Fibroblast of mammary gland (primary cell): ENCODE data around the gene CCDC120.
A peak's percentile ranks its signal among the peaks of the same experiment; 100 is the strongest.

ENCODE experiments used
- DNase-seq: peaks from one replicate; pipeline ENCODE4 v3.0.0-alpha.2; 2010; ENCODE audit warnings: low read depth
- H3K4me3 ChIP-seq: 2 replicates; pipeline ENCODE4 v1.5.1; 2011; ENCODE audit warnings: low read depth, mild to moderate bottlenecking, low read length, moderate library complexity; ENCODE audit not compliant: control insufficient read depth
- CTCF ChIP-seq: conservative IDR thresholded peaks from 2 replicates; pipeline ENCODE4 v1.5.1; 2011; ENCODE audit warnings: low read depth, low read length, inconsistent platforms; ENCODE audit not compliant: control insufficient read depth, insufficient read depth

Gene CCDC120

GRCh38 chrX:49039598-49040375, 19.0 kb upstream of the CCDC120 start:
- DNase-seq: peak; percentile 94
- H3K4me3 ChIP-seq: peak overlapping the region; percentile 77
- peak; percentile 15 for TF ChIP-seq CTCF

GRCh38 chrX:49040376-49040955, 18.3 kb upstream of the CCDC120 start:
- TF ChIP-seq CTCF: no peak
- H3K4me3 ChIP-seq: peak overlapping the region; percentile 77
- peak; percentile 61 for DNase-seq

GRCh38 chrX:49041744-49042580, 16.8 kb upstream of the CCDC120 start:
- DNase-seq: peak; percentile 68
- no peak for TF ChIP-seq CTCF
- H3K4me3 ChIP-seq: peak overlapping the region; percentile 77

- H3K4me3 ChIP-seq: peak overlapping the region; percentile 77
- DNase-seq: no peak
- TF ChIP-seq CTCF: no peak
These were observed 16.1 kb upstream of the CCDC120 start for GRCh38 chrX:49042581-49043219.

- DNase-seq: peak; percentile 98
- H3K4me3 ChIP-seq: peak within 1 kb of the TSS; percentile 77
- peak; percentile 43 for TF ChIP-seq CTCF
These were observed 15.4 kb upstream of the CCDC120 start, which contains the start of gene TFE3 for GRCh38 chrX:49043220-49043986. Gene TFE3, minus strand, starts transcription at chrX:49043357. Its CDS starts 131 bp downstream, at chrX:49043226.

- TF ChIP-seq CTCF: no peak
- no peak for DNase-seq
- H3K4me3 ChIP-seq: peak overlapping the region; percentile 29
These were observed 14.9 kb upstream of the CCDC120 start for GRCh38 chrX:49043987-49044281.
